Endothelial cell of umbilical vein (primary cell): ENCODE results near the gene KIFC1. TPM values are rescaled to one million over a fixed set of nuclear protein-coding genes. Genes with fewer than 3 reads are reported as not detected.

Source experiments
- BruUV-seq: library from RNA; stranded (reverse); fragments of 400-500 nt; replicated peaks from 2 replicates; lab custom pipeline; 2021; lab: Mats Ljungman, UMichigan
- CTCF ChIA-PET: fragments of 300-600, 350-600 bp; sonication (Branson Sonifier 250); formaldehyde crosslinking; loops from one replicate; lab custom pipeline; 2021; ENCODE audit warnings: antibody characterized with exemption, inconsistent platforms; lab: Charles Lee
- POLR2A ChIA-PET: fragments of 300-600, 350-600 bp; sonication (Branson Sonifier 250); formaldehyde crosslinking; loops from one replicate; lab custom pipeline; 2021; ENCODE audit warnings: antibody characterized with exemption, inconsistent platforms; lab: Charles Lee
- DNase-seq: peaks from one replicate; pipeline ENCODE4 v3.0.0-alpha.2; 2011; ENCODE audit warnings: low read depth, low spot score
- FAIRE-seq: peaks from 2 replicates; lab custom pipeline; 2011; peaks lifted over from hg19 to GRCh38; lab: Jason Lieb, UNC
- H2AFZ ChIP-seq: 2 replicates; pipeline ENCODE4 v1.6.0; 2012; ENCODE audit warnings: low read depth, low read length, control low read depth, inconsistent platforms
- H3K27ac ChIP-seq: 2 replicates; pipeline ENCODE4 v1.5.1; 2011; ENCODE audit warnings: low read depth, mild to moderate bottlenecking, control low read depth, low read length, moderate library complexity; ENCODE audit not compliant: insufficient read depth
- H3K27me3 ChIP-seq, 2 experiments: 2 replicates each; pipeline versions ENCODE4 v1.6.0 to v1.6.1; 2011; ENCODE audit warnings: low read length in 2 of 2, mixed read lengths in 1 of 2; ENCODE audit not compliant: control insufficient read depth in 2 of 2, insufficient read depth in 2 of 2
- H3K36me3 ChIP-seq, 2 experiments: 2 replicates in 1 of 2; 3 replicates in 1 of 2; pipeline ENCODE4 v1.5.1; 2011; ENCODE audit warnings: low read length in 2 of 2, mild to moderate bottlenecking in 1 of 2, moderate library complexity in 1 of 2; ENCODE audit not compliant: control insufficient read depth in 2 of 2, insufficient read depth in 2 of 2; ENCODE audit errors: extremely low read depth in 1 of 2
- H3K4me1 ChIP-seq: 3 replicates; pipeline ENCODE4 v1.5.1; 2011; ENCODE audit warnings: mild to moderate bottlenecking, low read length; ENCODE audit not compliant: control insufficient read depth, insufficient read depth; ENCODE audit errors: extremely low read depth
- H3K4me2 ChIP-seq: 2 replicates; pipeline ENCODE4 v1.6.1; 2011; ENCODE audit warnings: low read length, control low read depth, mixed read lengths; ENCODE audit not compliant: insufficient read depth
- H3K4me3 ChIP-seq, 3 experiments: fragments of 200-600 bp in 1 of 3; sonication (generic), shearing (Covaris generic) in 1 of 3; replicated peaks in 1 of 3; 2 replicates each; pipeline ENCODE4 v1.5.1; 2011 to 2016; ENCODE audit warnings: control low read depth in 3 of 3, low read length in 3 of 3, mild to moderate bottlenecking in 2 of 3, inconsistent platforms in 1 of 3, low read depth in 1 of 3, moderate library complexity in 1 of 3; ENCODE audit not compliant: insufficient read depth in 1 of 3
- H3K79me2 ChIP-seq: 2 replicates; pipeline ENCODE4 v1.6.0; 2012; ENCODE audit warnings: low read length, inconsistent platforms; ENCODE audit not compliant: control insufficient read depth, insufficient read depth
- H3K9ac ChIP-seq: replicated peaks from 2 replicates; pipeline ENCODE3; 2011; ENCODE audit warnings: low read length, control low read depth; ENCODE audit not compliant: insufficient read depth; ENCODE audit errors: extremely low read depth
- H3K9me1 ChIP-seq: replicated peaks from 3 replicates; pipeline ENCODE4 v1.6.0; 2011; ENCODE audit warnings: mild to moderate bottlenecking, low read length; ENCODE audit not compliant: control insufficient read depth, insufficient read depth; ENCODE audit errors: extremely low read depth
- H3K9me3 ChIP-seq: replicated peaks from 2 replicates; pipeline ENCODE4 v1.5.1; 2012; ENCODE audit warnings: low read length, inconsistent platforms; ENCODE audit not compliant: control insufficient read depth, insufficient read depth
- H4K20me1 ChIP-seq: replicated peaks from 2 replicates; pipeline ENCODE3; 2011; ENCODE audit warnings: mild to moderate bottlenecking, low read length; ENCODE audit not compliant: control insufficient read depth, insufficient read depth; ENCODE audit errors: extremely low read depth
- EZH2 ChIP-seq: IDR thresholded peaks from 2 replicates; pipeline ENCODE4 v1.6.1; 2012; ENCODE audit warnings: borderline replicate concordance, low read depth, mild to moderate bottlenecking, moderate library complexity, low read length, inconsistent platforms; ENCODE audit not compliant: severe bottlenecking
- FOS ChIP-seq: IDR thresholded peaks from 2 replicates; pipeline ENCODE4 v1.6.1; 2011; ENCODE audit warnings: mild to moderate bottlenecking, low read length, moderate library complexity, borderline replicate concordance; ENCODE audit not compliant: insufficient read depth
- GATA2 ChIP-seq: IDR thresholded peaks from 2 replicates; pipeline ENCODE4 v1.7.0; 2011; ENCODE audit warnings: low read depth, mild to moderate bottlenecking, moderate library complexity, mixed read lengths, low read length; ENCODE audit not compliant: insufficient read length, insufficient read depth
- JUN ChIP-seq: IDR thresholded peaks from 2 replicates; pipeline ENCODE4 v1.6.1; 2011; ENCODE audit warnings: borderline replicate concordance, low read depth; ENCODE audit not compliant: insufficient read length, insufficient read depth
- MAX ChIP-seq: IDR thresholded peaks from 2 replicates; pipeline ENCODE4 v1.6.1; 2011; ENCODE audit not compliant: insufficient read depth, insufficient read length
- MYC ChIP-seq: IDR thresholded peaks from one replicate; pipeline ENCODE4 v1.6.1; 2011; ENCODE audit warnings: mild to moderate bottlenecking, low read depth, low read length
- POLR2A ChIP-seq: IDR thresholded peaks from 2 replicates; pipeline ENCODE4 v1.6.1; 2012; ENCODE audit warnings: low read depth, mild to moderate bottlenecking, control low read depth, low read length
- dilution Hi-C: fragments of 300-500 bp; cut with MboI; formaldehyde crosslinking; loops from one replicate; pipeline ENCODE4 v1.15.0; 2019; ENCODE audit warnings: low sequenced_read_pairs; ENCODE audit not compliant: extremely low pct_ligation_motif_present
- intact Hi-C: fragments of 100-400 bp; cut with micrococcal nuclease; formaldehyde crosslinking; loops from one replicate; pipeline ENCODE4 v1.10.0; 2022
- polyA plus RNA-seq, 4 experiments: library from polyadenylated mRNA; depleted of rRNA in 3 of 4; stranded (reverse) in 3 of 4; unstranded in 1 of 4; fragments of >200 nt; gene quantifications; 2 replicates each; pipeline versions ENCODE4 v1.2.1 to v1.2.3, GENCODE V29; 2011 to 2012; ENCODE audit warnings: missing spikeins in 1 of 4
- total RNA-seq: library from RNA; stranded (reverse); gene quantifications from 2 replicates; pipeline ENCODE4 v1.2.3, GENCODE V29; 2021
- TF ChIP-seq, protein P1 (sequence below), 2 donors: IDR thresholded peaks; 1 replicate in 1 of 2; 2 replicates in 1 of 2; pipeline ENCODE4 v1.5.1; 2011; ENCODE audit warnings: low read length in 2 of 2, mild to moderate bottlenecking in 2 of 2, moderate library complexity in 2 of 2, control low read depth in 1 of 2, inconsistent platforms in 1 of 2, low read depth in 1 of 2; ENCODE audit not compliant: insufficient read depth in 1 of 2; ENCODE audit errors: extremely low read depth in 1 of 2

KIFC1 gene
- total and polyA plus RNA-seq, 2 donors (not counting 3 experiments of a cell fraction or from before 2014, with no cell fraction given): 39.3 to 63.4 TPM

GRCh38 chr6:33412140-33413009 is 20.8 kb downstream of the KIFC1 start:
- ChIA-PET CTCF (interaction anchor here (1.2 kb wide), 1 partner anchor 13 kb away, joined by 5 read pairs; no protein-coding TSS in a partner anchor), POLR2A (no interaction called here)
- Histone ChIP-seq H3K36me3 (peaks cover 4 to 22% of the 10 kb centered on the region in 2 experiments), H2AFZ (no peak overlapping the region), H3K4me3 (no peak overlapping the region), H3K4me1 (peaks cover 21% of the 10 kb centered on the region), H3K27ac (no peak overlapping the region), H4K20me1 (no peaks in the 10 kb centered on the region), H3K9me3 (no peaks in the 10 kb centered on the region), H3K79me2 (peaks cover 11% of the 10 kb centered on the region), H3K9ac (no peak overlapping the region), H3K27me3 (no peaks in the 10 kb centered on the region), H3K4me2 (no peak overlapping the region), H3K9me1 (no peaks in the 10 kb centered on the region)
- FAIRE-seq (no peak), DNase-seq (no peak)
- intact Hi-C loops: loop anchor here (10.0 kb wide), 1 partner anchor 438 kb away; no protein-coding TSS in a partner anchor
- TF ChIP-seq MYC: no peak
- TF ChIP-seq EZH2: no peak
- no peak for TF ChIP-seq POLR2A
- no peak for TF ChIP-seq MAX
- TF ChIP-seq, protein P1, sequence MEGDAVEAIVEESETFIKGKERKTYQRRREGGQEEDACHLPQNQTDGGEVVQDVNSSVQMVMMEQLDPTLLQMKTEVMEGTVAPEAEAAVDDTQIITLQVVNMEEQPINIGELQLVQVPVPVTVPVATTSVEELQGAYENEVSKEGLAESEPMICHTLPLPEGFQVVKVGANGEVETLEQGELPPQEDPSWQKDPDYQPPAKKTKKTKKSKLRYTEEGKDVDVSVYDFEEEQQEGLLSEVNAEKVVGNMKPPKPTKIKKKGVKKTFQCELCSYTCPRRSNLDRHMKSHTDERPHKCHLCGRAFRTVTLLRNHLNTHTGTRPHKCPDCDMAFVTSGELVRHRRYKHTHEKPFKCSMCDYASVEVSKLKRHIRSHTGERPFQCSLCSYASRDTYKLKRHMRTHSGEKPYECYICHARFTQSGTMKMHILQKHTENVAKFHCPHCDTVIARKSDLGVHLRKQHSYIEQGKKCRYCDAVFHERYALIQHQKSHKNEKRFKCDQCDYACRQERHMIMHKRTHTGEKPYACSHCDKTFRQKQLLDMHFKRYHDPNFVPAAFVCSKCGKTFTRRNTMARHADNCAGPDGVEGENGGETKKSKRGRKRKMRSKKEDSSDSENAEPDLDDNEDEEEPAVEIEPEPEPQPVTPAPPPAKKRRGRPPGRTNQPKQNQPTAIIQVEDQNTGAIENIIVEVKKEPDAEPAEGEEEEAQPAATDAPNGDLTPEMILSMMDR (IDR thresholded peaks at IDR 0.05; ENCODE audit: extremely low read depth in 1 of 2, insufficient read depth in 1 of 2, low read depth in 1 of 2, low read length in 2 of 2): no peak
- TF ChIP-seq GATA2: no peak
- TF ChIP-seq JUN: no peak
- TF ChIP-seq FOS: no peak
- dilution Hi-C loops: no loop called here
- BruUV-seq: TSS peak; percentile 26
